HL-60 (cell line): Measurements from ENCODE around the gene PCDHA8.

Experiments used
- DNase-seq, 2 experiments: peaks; one replicate each; pipeline ENCODE4 v3.0.0-alpha.2; 2010 to 2020; ENCODE audit warnings: low read depth in 1 of 2, low spot score in 1 of 2
- H3K27ac ChIP-seq: fragments of 250-450 bp; sonication (Bioruptor Pico); replicated peaks from 2 replicates; pipeline ENCODE4 v1.5.1; 2020; ENCODE audit warnings: mild to moderate bottlenecking, moderate library complexity
- H3K27me3 ChIP-seq: fragments of 250-450 bp; sonication (Bioruptor Pico); 2 replicates; pipeline ENCODE4 v1.5.1; 2021; ENCODE audit warnings: mild to moderate bottlenecking, moderate library complexity; ENCODE audit not compliant: insufficient read depth, poor library complexity, severe bottlenecking
- H3K4me3 ChIP-seq: replicated peaks from 2 replicates; pipeline ENCODE4 v1.5.1; 2011; ENCODE audit warnings: mild to moderate bottlenecking, control low read depth, low read length; ENCODE audit not compliant: insufficient read depth
- GABPA ChIP-seq: IDR thresholded peaks from 2 replicates; pipeline ENCODE4 v1.6.1; 2012; ENCODE audit warnings: low read depth
- POLR2AphosphoS5 ChIP-seq: IDR thresholded peaks from 2 replicates; pipeline ENCODE4 v1.6.1; 2012; ENCODE audit warnings: low read depth
- SPI1 ChIP-seq: IDR thresholded peaks from 2 replicates; pipeline ENCODE4 v1.6.1; 2012; ENCODE audit warnings: low read depth, mild to moderate bottlenecking, borderline replicate concordance
- TF ChIP-seq, protein P1 (sequence below): IDR thresholded peaks from one replicate; pipeline ENCODE4 v1.5.1; 2011; ENCODE audit warnings: low read length, control low read depth, inconsistent platforms; ENCODE audit not compliant: insufficient read depth
- TF ChIP-seq, protein P2 (sequence below): IDR thresholded peaks from 2 replicates; pipeline ENCODE4 v1.6.1; 2012; ENCODE audit warnings: low read depth; ENCODE audit not compliant: insufficient replicate concordance

The PCDHA8 gene

DNA sequence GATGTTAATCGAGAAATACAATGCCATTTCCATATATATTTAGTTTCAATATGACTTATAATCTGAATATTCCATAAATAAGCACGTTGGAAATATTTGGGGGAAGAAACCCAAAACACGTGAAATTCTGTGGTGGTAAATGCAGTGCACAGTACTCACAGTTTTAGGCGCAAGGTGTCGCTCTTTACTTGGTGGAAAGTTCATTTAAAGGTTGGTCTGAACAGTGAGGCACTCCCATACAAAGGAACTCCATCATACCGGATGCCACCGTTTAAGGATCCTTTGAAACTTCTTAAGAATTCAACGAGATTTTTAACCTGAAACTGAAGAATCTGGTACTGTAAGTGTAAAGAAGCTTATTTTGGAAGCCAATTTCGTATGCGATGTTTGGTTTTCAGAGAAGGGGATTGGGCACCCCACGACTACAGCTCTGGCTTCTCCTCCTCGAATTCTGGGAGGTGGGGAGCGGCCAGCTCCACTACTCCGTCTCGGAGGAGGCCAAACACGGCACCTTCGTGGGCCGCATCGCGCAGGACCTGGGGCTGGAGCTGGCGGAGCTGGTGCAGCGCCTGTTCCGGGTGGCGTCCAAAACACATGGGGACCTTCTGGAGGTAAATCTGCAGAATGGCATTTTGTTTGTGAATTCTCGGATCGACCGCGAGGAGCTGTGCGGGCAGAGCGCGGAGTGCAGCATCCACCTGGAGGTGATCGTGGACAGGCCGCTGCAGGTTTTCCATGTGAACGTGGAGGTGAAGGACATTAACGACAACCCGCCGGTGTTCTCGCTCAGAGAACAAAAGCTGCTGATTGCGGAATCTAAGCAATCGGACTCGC, 28.0 kb downstream of the PCDHA8 start, which contains the start of gene PCDHA11:
Gene PCDHA11 (plus strand): TSS at position 237 of the 834 bp plus-strand sequence. CDS start 147 bp downstream, at position 384.
- TF ChIP-seq, protein P1, sequence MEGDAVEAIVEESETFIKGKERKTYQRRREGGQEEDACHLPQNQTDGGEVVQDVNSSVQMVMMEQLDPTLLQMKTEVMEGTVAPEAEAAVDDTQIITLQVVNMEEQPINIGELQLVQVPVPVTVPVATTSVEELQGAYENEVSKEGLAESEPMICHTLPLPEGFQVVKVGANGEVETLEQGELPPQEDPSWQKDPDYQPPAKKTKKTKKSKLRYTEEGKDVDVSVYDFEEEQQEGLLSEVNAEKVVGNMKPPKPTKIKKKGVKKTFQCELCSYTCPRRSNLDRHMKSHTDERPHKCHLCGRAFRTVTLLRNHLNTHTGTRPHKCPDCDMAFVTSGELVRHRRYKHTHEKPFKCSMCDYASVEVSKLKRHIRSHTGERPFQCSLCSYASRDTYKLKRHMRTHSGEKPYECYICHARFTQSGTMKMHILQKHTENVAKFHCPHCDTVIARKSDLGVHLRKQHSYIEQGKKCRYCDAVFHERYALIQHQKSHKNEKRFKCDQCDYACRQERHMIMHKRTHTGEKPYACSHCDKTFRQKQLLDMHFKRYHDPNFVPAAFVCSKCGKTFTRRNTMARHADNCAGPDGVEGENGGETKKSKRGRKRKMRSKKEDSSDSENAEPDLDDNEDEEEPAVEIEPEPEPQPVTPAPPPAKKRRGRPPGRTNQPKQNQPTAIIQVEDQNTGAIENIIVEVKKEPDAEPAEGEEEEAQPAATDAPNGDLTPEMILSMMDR: peak; percentile 0
- TF ChIP-seq SPI1 (no peak), GABPA (no peak), POLR2AphosphoS5 (no peak)
- TF ChIP-seq, protein P2, sequence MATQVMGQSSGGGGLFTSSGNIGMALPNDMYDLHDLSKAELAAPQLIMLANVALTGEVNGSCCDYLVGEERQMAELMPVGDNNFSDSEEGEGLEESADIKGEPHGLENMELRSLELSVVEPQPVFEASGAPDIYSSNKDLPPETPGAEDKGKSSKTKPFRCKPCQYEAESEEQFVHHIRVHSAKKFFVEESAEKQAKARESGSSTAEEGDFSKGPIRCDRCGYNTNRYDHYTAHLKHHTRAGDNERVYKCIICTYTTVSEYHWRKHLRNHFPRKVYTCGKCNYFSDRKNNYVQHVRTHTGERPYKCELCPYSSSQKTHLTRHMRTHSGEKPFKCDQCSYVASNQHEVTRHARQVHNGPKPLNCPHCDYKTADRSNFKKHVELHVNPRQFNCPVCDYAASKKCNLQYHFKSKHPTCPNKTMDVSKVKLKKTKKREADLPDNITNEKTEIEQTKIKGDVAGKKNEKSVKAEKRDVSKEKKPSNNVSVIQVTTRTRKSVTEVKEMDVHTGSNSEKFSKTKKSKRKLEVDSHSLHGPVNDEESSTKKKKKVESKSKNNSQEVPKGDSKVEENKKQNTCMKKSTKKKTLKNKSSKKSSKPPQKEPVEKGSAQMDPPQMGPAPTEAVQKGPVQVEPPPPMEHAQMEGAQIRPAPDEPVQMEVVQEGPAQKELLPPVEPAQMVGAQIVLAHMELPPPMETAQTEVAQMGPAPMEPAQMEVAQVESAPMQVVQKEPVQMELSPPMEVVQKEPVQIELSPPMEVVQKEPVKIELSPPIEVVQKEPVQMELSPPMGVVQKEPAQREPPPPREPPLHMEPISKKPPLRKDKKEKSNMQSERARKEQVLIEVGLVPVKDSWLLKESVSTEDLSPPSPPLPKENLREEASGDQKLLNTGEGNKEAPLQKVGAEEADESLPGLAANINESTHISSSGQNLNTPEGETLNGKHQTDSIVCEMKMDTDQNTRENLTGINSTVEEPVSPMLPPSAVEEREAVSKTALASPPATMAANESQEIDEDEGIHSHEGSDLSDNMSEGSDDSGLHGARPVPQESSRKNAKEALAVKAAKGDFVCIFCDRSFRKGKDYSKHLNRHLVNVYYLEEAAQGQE: no peak
- Histone ChIP-seq H3K27me3 (no peaks in the 10 kb centered on the region), H3K27ac (no peak within 1 kb of the TSS), H3K4me3 (no peak within 1 kb of the TSS)
- DNase-seq: peak in 1 of 2 experiments; percentile 20

DNA sequence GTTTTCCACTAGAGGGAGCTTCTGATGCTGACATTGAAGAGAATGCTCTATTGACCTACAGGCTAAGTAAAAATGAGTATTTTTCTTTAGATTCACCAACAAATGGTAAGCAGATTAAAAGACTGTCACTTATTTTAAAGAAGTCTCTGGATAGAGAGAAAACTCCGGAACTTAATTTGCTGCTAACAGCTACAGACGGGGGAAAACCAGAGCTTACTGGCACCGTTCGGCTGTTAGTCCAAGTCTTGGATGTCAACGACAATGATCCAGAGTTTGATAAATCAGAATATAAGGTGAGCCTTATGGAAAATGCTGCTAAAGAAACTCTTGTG, 28.5 kb downstream of the PCDHA8 start:
- TF ChIP-seq POLR2AphosphoS5 (no peak), SPI1 (no peak), GABPA (no peak)
- TF ChIP-seq, protein P1: no peak
- TF ChIP-seq, protein P2: no peak
- no peak overlapping the region for H3K27ac ChIP-seq
- no peak for DNase-seq
- no peaks in the 10 kb centered on the region for H3K27me3 ChIP-seq
- H3K4me3 ChIP-seq: no peak overlapping the region

DNA sequence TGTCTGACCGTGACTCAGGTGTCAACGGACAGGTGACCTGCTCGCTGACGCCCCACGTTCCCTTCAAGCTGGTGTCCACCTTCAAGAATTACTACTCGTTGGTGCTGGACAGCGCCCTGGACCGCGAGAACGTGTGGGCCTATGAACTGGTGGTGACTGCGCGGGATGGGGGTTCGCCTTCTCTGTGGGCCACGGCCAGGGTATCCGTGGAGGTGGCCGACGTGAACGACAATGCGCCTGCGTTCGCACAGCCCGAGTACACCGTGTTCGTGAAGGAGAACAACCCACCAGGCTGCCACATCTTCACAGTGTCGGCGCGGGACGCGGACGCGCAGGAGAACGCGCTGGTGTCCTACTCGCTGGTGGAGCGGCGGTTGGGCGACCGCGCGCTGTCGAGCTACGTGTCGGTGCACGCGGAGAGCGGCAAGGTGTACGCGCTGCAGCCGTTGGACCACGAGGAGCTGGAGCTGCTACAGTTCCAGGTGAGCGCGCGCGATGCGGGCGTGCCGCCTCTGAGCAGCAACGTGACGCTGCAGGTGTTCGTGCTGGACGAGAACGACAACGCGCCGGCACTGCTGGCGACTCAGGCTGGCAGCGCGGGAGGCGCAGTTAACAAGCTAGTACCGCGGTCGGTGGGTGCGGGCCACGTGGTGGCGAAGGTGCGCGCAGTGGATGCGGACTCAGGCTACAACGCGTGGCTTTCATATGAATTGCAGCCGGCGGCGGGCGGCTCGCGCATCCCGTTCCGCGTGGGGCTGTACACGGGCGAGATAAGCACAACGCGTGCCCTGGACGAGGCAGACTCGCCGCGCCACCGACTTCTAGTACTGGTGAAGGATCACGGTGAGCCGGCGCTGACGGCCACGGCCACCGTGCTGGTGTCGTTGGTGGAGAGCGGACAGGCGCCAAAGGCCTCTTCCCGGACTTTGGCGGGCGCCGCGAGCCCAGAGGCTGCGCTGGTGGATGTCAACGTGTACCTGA, 29.5 kb downstream of the PCDHA8 start:
- TF ChIP-seq, protein P2: peak; percentile 45
- TF ChIP-seq GABPA: no peak
- H3K27ac ChIP-seq: no peak overlapping the region
- no peaks in the 10 kb centered on the region for H3K27me3 ChIP-seq
- H3K4me3 ChIP-seq: no peak overlapping the region
- DNase-seq: no peak
